ENCODE data around the gene SMAP2. TPM values are rescaled to one million over a fixed set of nuclear protein-coding genes. Genes with fewer than 3 reads are reported as not detected.
A peak's percentile ranks its signal among the peaks of the same experiment; 100 is the strongest.
"Not testable (repeated sequence)": the region's sequence is repeated elsewhere in the genome, so short reads cannot be mapped to it uniquely, and the experiment has no call there.

The SMAP2 gene
- total and polyA plus RNA-seq, 8 donors: 7.2 to 26.1 (median 12.3) TPM

- Histone ChIP-seq H3K36me3 (no peaks in the 10 kb centered on the region), H3K4me3 (no peak overlapping the region), H3K27ac (peak overlapping the region; percentile 39 to 87 (median 77)), H3K4me1 (peaks cover 67 to 81% (median 69%) of the 10 kb centered on the region in 3 donors), H3K9me3 (no peaks in the 10 kb centered on the region), H3K27me3 (no peaks in the 10 kb centered on the region)
- FAIRE-seq (no peak), DNase-seq (no peak), ATAC-seq (peak in 2 of 4 donors; percentile 5 to 7)
- intact Hi-C loops (cut with DNase I): no loop called here
- TF ChIP-seq, protein P1, sequence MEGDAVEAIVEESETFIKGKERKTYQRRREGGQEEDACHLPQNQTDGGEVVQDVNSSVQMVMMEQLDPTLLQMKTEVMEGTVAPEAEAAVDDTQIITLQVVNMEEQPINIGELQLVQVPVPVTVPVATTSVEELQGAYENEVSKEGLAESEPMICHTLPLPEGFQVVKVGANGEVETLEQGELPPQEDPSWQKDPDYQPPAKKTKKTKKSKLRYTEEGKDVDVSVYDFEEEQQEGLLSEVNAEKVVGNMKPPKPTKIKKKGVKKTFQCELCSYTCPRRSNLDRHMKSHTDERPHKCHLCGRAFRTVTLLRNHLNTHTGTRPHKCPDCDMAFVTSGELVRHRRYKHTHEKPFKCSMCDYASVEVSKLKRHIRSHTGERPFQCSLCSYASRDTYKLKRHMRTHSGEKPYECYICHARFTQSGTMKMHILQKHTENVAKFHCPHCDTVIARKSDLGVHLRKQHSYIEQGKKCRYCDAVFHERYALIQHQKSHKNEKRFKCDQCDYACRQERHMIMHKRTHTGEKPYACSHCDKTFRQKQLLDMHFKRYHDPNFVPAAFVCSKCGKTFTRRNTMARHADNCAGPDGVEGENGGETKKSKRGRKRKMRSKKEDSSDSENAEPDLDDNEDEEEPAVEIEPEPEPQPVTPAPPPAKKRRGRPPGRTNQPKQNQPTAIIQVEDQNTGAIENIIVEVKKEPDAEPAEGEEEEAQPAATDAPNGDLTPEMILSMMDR (IDR thresholded peaks at IDR 0.05): no peak
- 61 to 63% methylated on average over 6 of the region's 6 CpGs for WGBS, 2 donors
Observed at GRCh38 chr1:40385437-40386358, 12.2 kb downstream of the SMAP2 start.

GRCh38 chr1:40386359-40386723, 12.8 kb downstream of the SMAP2 start:
- peak overlapping the region in 3 of 4 donors; percentile 48 to 87 (median 86) for H3K27ac ChIP-seq
- no peak for FAIRE-seq
- no peaks in the 10 kb centered on the region for H3K36me3 ChIP-seq
- H3K4me3 ChIP-seq: no peak overlapping the region
- no peak for ATAC-seq
- TF ChIP-seq, protein P1 (IDR thresholded peaks at IDR 0.05): no peak
- intact Hi-C loops (cut with DNase I): no loop called here
- H3K4me1 ChIP-seq: peaks cover 69 to 83% (median 70%) of the 10 kb centered on the region in 3 donors
- WGBS, 2 donors: 74 to 82% methylated on average over 3 of the region's 3 CpGs
- H3K9me3 ChIP-seq: no peaks in the 10 kb centered on the region
- H3K27me3 ChIP-seq: no peaks in the 10 kb centered on the region
- no peak for DNase-seq

DNA sequence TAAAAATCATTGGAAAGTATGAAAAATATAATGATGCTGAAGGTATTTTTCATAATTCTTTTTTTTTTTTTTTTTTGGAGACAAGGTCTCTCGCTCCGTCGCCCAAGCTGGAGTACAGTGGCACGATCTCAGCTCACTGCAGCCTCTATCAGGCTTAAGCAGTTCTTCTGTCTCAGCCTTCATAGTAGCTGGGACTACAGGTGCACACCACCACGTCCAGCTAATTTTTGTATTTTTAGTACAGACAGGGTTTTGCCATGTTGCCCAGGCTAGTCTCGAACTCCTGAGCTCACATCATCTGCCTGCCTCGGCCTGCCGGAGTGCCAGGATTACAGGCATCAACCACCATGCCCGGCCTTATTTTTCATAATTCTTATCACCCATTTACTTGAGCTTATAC, 13.3 kb downstream of the SMAP2 start:
- FAIRE-seq: no peak
- Histone ChIP-seq H3K36me3 (no peaks in the 10 kb centered on the region), H3K4me3 (no peak overlapping the region), H3K9me3 (no peaks in the 10 kb centered on the region), H3K4me1 (peaks cover 67 to 81% (median 73%) of the 10 kb centered on the region in 3 donors), H3K27me3 (no peaks in the 10 kb centered on the region), H3K27ac (peak overlapping the region in 2 of 4 donors; percentile 86 to 87)
- WGBS, 2 donors: 82 to 90% methylated on average over 9 of the region's 9 CpGs
- TF ChIP-seq, protein P1 (IDR thresholded peaks at IDR 0.05): no peak
- ATAC-seq: no peak
- intact Hi-C loops (cut with DNase I): no loop called here
- DNase-seq: no peak

- H3K27me3 ChIP-seq, FAIRE-seq: not testable (repeated sequence)
- H3K27ac ChIP-seq: peak overlapping the region; percentile 19 to 87 (median 60)
Observed at GRCh38 chr1:40387381-40388306, 14.1 kb downstream of the SMAP2 start.

DNA sequence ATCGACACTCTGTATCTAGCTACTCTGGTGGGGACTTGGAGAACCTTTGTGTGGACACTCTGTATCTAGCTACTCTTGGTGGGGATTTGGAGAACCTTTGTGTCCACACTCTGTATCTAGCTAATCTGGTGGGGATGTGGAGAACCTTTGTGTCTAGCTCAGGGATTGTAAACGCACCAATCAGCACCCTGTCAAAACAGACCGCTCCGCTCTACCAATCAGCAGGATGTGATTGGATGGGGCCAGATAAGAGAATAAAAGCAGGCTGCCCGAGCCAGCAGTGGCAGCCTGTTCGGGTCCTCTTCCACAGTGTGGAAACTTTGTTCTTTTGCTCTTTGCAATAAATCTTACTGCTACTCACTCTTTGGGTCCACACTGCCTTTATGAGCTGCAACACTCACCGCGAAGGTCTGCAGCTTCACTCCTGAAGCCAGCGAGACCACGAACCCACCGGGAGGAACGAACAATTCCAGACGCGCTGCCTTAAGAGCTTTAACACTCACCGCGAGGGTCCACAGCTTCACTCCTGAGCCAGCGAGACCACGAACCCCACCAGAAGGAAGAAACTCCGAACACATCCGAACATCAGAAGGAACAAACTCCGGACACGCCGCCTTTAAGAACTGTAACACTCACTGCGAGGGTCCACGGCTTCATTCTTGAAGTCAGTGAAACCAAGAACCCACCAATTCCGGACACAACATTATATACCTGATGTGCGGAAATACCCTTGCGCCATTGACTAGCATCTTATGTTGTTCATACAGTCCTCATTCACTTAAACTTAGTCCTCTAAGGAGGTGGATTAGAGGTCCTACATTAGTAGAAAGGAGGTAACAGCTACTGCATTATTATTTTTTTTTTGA, 15.2 kb downstream of the SMAP2 start:
- H3K27me3 ChIP-seq; intact Hi-C loops (cut with DNase I); H3K4me3 ChIP-seq; H3K36me3 ChIP-seq; DNase-seq; FAIRE-seq; ATAC-seq; H3K9me3 ChIP-seq: not testable (repeated sequence)
- Histone ChIP-seq H3K27ac (peak overlapping the region in 1 of 4 donors; percentile 36), H3K4me1 (peaks cover 56 to 78% (median 62%) of the 10 kb centered on the region in 3 donors)
- 92 to 94% methylated on average over 24 to 26 of the region's 28 CpGs for WGBS, 2 donors

More at GRCh38 chr1:40387381-40388306, 14.1 kb downstream of the SMAP2 start:
- peak in 1 of 6 donors; percentile 60 for DNase-seq
- peaks cover 66 to 81% (median 73%) of the 10 kb centered on the region in 3 donors for H3K4me1 ChIP-seq
- H3K4me3 ChIP-seq; intact Hi-C loops (cut with DNase I); H3K9me3 ChIP-seq; H3K36me3 ChIP-seq; ATAC-seq: not testable (repeated sequence)
- 95 to 96% methylated on average over 36 to 38 of the region's 38 CpGs for WGBS, 2 donors
